Measurements from ENCODE around the gene ST6GALNAC6.

DNA sequence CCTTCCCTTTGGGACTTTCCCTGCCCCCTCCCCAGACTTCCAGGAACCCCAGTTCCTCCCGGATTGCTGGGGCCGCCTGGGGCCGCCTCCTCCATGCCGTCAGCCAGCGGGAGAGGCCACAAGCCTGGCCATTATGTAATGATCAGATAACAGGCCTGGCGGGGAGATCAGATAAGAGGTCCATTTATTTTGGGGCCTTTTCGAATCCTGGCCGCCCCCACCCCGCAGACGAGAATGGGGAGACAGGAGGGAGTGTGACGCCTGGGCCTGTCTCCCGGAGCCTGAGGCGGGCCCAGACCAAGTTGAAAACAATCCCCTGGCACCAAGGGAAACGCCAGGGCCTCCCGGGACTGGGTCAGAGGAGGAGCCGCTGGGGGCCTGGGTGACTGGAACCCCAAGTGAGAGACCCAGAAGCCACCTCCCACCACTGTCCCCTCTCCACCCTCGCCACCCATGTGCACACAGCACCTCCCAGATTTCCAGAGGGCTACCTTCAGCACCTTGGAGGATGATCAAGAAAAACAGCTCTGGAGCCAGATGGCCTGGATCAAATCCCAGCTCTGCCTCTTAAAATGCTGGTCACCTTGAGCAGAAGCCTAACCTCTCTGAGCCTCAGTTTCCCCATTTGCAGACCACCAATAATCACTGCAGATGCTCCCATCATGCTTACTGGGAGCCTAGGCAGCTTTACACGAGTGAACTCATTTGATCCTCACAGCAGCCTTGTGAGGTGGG is 52.8 kb downstream of the ST6GALNAC6 start:
- TF ChIP-seq, protein P1, sequence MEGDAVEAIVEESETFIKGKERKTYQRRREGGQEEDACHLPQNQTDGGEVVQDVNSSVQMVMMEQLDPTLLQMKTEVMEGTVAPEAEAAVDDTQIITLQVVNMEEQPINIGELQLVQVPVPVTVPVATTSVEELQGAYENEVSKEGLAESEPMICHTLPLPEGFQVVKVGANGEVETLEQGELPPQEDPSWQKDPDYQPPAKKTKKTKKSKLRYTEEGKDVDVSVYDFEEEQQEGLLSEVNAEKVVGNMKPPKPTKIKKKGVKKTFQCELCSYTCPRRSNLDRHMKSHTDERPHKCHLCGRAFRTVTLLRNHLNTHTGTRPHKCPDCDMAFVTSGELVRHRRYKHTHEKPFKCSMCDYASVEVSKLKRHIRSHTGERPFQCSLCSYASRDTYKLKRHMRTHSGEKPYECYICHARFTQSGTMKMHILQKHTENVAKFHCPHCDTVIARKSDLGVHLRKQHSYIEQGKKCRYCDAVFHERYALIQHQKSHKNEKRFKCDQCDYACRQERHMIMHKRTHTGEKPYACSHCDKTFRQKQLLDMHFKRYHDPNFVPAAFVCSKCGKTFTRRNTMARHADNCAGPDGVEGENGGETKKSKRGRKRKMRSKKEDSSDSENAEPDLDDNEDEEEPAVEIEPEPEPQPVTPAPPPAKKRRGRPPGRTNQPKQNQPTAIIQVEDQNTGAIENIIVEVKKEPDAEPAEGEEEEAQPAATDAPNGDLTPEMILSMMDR (IDR thresholded peaks at IDR 0.05; ENCODE audit: poor library complexity, severe bottlenecking), result no peak
- no peak for TF ChIP-seq RAD21 (conservative IDR thresholded peaks at IDR 0.05)

All from neural cell (in vitro differentiated cells).